GM12875 (cell line): ENCODE results near the gene THAP10.

Experiments used
- H3K4me3 ChIP-seq: one replicate; pipeline ENCODE4 v1.5.1; 2011; ENCODE audit warnings: low read depth, low read length, control low read depth
- CTCF ChIP-seq: IDR thresholded peaks from 2 replicates; pipeline ENCODE4 v1.5.1; 2011; ENCODE audit warnings: low read depth, mild to moderate bottlenecking, control low read depth, inconsistent platforms, low read length, moderate library complexity, borderline replicate concordance; ENCODE audit not compliant: insufficient read depth

The THAP10 gene

GRCh38 chr15:70907784-70908471 is 15.7 kb upstream of the THAP10 start:
- peak; percentile 7; the same call in 1 of the 2 replicates for TF ChIP-seq CTCF
- H3K4me3 ChIP-seq: no peak overlapping the region

GRCh38 chr15:70906842-70907241 is 14.6 kb upstream of the THAP10 start:
- no peak for TF ChIP-seq CTCF
- no peak overlapping the region for H3K4me3 ChIP-seq

- no peak for TF ChIP-seq CTCF
- H3K4me3 ChIP-seq: no peak overlapping the region
Measured at GRCh38 chr15:70902107-70902506, 9.9 kb upstream of the THAP10 start.

DNA sequence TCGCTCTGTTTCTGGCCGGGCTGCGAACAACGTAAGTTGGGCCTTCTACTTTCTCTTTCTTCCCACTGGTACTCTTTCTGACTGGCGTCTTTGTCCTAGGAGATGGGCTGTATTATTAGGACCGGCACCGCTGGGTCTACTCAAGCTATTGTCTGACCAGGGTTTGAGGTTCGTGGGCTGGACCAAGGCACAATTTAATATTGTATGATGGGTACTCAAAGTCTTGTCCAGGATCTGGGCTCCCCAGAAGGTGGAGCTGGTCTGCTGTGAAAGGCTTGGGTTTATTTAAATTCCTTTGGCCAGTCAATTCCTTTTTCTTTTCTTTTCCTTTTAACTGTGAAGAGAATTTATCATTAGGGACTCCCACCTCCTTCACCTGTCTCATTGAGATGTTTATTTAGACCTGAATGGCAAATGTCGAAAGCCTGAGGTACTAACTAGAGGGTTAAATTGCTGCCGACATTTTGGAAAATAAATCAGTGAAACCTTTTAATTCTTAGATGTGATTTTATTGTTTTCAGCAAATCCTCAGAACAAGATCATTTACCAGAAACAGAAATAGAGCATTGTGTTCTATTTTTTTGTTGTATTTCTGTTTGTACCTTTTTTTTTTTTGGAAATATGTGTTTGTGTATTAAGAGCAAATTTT is 803 bp upstream of the THAP10 start:
- peak overlapping the region; percentile 96 for H3K4me3 ChIP-seq
- peak; percentile 37; the same call in 1 of the 2 replicates for TF ChIP-seq CTCF

DNA sequence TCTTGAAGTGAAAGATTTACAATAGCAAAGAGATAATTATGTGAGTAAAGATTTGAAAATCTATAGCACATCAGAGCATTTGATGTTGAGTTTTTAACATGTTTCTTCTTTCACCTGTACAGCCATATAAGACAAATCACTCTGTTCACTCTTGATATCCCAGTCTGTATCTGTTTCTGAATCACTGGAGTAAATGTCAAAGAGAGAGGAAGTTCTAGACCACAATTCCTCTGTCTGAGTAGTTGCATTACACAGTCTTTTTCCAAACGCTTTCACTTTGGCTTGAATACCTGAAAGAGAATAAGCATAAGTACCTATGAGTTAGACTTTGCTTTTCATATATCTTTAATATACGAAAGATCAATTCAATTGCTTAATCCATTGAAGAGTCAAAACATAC is 9.9 kb downstream of the THAP10 start:
- no peak overlapping the region for H3K4me3 ChIP-seq
- TF ChIP-seq CTCF: no peak

DNA sequence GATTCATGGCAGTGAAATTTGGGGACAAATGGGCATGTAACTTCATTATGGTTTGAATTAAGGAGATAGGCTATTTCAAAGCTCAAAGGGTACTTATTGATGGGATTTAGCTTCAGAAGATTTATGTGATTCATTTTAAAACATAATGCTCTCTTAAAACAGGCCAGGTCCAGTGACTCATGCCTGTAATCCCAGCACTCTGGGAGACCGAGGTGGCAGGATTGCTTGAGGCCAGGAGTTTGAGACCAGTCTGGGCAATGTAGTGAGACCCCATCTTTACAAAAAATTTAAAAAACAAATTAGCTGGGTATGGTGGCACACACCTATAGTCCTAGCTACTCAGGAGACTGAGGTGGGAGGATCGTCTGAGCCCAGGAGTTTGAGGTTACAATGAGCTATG is 11.5 kb downstream of the THAP10 start:
- no peak for TF ChIP-seq CTCF
- no peak overlapping the region for H3K4me3 ChIP-seq

- no peak overlapping the region for H3K4me3 ChIP-seq
- TF ChIP-seq CTCF: no peak
Measured at GRCh38 chr15:70879401-70879800, 12.8 kb downstream of the THAP10 start.
